ENCODE measurements around the gene LEF1.

The LEF1 gene

GRCh38 chr4:108209489-108209888 lies 40.8 kb upstream of the LEF1 start:
- TF ChIP-seq, protein P1, sequence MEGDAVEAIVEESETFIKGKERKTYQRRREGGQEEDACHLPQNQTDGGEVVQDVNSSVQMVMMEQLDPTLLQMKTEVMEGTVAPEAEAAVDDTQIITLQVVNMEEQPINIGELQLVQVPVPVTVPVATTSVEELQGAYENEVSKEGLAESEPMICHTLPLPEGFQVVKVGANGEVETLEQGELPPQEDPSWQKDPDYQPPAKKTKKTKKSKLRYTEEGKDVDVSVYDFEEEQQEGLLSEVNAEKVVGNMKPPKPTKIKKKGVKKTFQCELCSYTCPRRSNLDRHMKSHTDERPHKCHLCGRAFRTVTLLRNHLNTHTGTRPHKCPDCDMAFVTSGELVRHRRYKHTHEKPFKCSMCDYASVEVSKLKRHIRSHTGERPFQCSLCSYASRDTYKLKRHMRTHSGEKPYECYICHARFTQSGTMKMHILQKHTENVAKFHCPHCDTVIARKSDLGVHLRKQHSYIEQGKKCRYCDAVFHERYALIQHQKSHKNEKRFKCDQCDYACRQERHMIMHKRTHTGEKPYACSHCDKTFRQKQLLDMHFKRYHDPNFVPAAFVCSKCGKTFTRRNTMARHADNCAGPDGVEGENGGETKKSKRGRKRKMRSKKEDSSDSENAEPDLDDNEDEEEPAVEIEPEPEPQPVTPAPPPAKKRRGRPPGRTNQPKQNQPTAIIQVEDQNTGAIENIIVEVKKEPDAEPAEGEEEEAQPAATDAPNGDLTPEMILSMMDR (IDR thresholded peaks at IDR 0.05), result no peak
- no peak for TF ChIP-seq ZFX (IDR thresholded peaks at IDR 0.05; ENCODE audit: borderline replicate concordance)
- no peak overlapping the region for H3K27ac ChIP-seq

- TF ChIP-seq ZFX (IDR thresholded peaks at IDR 0.05; ENCODE audit: borderline replicate concordance), result no peak
- TF ChIP-seq, protein P1 (IDR thresholded peaks at IDR 0.05), result no peak
These were observed 37.1 kb upstream of the LEF1 start for GRCh38 chr4:108205859-108206258.

GRCh38 chr4:108204518-108204917 lies 35.8 kb upstream of the LEF1 start:
- no peak for TF ChIP-seq ZFX (IDR thresholded peaks at IDR 0.05; ENCODE audit: borderline replicate concordance)
- TF ChIP-seq, protein P1 (IDR thresholded peaks at IDR 0.05), result no peak
- H3K27ac ChIP-seq, result no peak overlapping the region

More at GRCh38 chr4:108205859-108206258, 37.1 kb upstream of the LEF1 start:
- H3K27ac ChIP-seq, result no peak overlapping the region

GRCh38 chr4:108203377-108203776 lies 34.6 kb upstream of the LEF1 start:
- H3K27ac ChIP-seq, result no peak overlapping the region
- no peak for TF ChIP-seq ZFX (IDR thresholded peaks at IDR 0.05; ENCODE audit: borderline replicate concordance)
- TF ChIP-seq, protein P1 (IDR thresholded peaks at IDR 0.05), result no peak

- no peak overlapping the region for H3K27ac ChIP-seq
- no peak for TF ChIP-seq ZFX (IDR thresholded peaks at IDR 0.05; ENCODE audit: borderline replicate concordance)
- TF ChIP-seq, protein P1 (IDR thresholded peaks at IDR 0.05), result no peak
These were observed 33.0 kb upstream of the LEF1 start for GRCh38 chr4:108201774-108202173.

DNA sequence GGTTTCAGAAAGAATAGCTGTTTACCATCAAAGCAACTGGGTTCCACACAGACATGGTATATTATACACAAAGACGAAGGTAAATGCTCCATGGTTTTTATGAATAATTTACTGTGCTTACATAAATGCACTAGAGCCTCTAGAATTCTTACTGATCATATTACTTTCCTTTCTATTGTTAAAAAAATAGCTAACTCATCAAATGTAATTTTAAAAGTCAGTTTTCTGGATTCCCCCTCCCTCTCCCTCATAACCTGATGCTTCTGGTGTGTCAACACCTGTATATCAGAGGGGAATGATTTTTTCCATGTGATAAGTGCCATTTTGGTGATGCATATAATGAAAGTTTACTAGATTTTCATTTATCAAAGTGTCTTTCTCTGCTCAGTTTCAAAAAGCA lies 31.1 kb upstream of the LEF1 start:
- no peak overlapping the region for H3K27ac ChIP-seq
- TF ChIP-seq, protein P1 (IDR thresholded peaks at IDR 0.05), result no peak

DNA sequence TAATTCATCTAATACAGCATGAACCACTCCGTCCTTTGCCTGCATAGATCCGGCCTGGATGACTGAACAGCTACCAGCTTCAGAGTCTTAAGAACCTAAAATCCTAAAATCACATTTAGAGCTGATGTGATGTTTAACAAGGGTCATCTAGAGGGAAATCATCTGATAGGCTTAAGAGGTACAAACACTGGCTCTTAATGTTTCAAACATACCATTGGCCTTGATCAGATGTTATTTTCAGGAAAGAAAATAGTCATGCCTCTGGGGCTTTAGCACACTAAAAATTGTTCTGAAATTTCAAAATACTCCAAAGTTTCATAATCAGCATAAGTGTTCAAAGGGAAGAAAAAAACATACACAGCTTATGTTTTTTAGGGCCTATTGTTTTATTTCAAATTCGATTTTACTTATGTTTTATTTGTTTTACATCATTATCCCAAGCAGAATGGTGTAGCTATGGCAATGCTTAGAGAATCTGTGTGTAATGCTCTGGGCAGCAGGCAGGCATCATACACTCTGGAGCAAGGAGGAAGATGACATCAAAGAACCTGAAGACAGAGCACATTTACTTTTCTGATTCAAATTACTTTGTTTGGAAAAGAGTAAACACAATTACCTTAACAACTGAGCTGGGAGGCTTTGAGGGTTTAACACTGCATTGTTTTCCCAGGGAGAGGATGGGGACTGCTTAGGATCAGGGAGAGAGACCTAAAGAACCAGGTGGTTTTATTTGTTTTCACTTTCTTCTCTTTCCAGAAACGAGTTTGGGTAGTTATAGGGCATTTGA lies 25.3 kb upstream of the LEF1 start:
- no peak for TF ChIP-seq ZFX (IDR thresholded peaks at IDR 0.05; ENCODE audit: borderline replicate concordance)
- TF ChIP-seq, protein P1 (IDR thresholded peaks at IDR 0.05), result no peak
- H3K27ac ChIP-seq, result no peak overlapping the region

Data from 22Rv1 (cell line).